Transverse colon (tissue), 4 donors: Measurements from ENCODE around the gene KASH5.

Experiments used
- CTCF ChIP-seq, 5 experiments: fragments of 200-600 bp in 3 of 5; fragments of 450-650 bp in 2 of 5; sonication (generic) in 3 of 5; IDR thresholded peaks; 1 replicate in 2 of 5; 2 replicates in 3 of 5; pipeline ENCODE4 v1.5.1; 2016 to 2017; ENCODE audit warnings: antibody characterized with exemption in 5 of 5, inconsistent platforms in 3 of 5, mild to moderate bottlenecking in 2 of 5, moderate library complexity in 1 of 5
- POLR2AphosphoS5 ChIP-seq, 3 donors: sonication (generic); formaldehyde crosslinking; IDR thresholded peaks; one replicate each; pipeline ENCODE4 v1.6.1; 2016; ENCODE audit warnings: antibody characterized with exemption in 3 of 3

- no peak for TF ChIP-seq CTCF (IDR thresholded peaks at IDR 0.05)
- TF ChIP-seq POLR2AphosphoS5 (IDR thresholded peaks at IDR 0.05) = no peak
Measured at GRCh38 chr19:49390929-49391359, 2.9 kb downstream of the KASH5 start.
